H9 (cell line): ENCODE data around the gene MROH2A. TPM values are rescaled to one million over a fixed set of nuclear protein-coding genes. Genes with fewer than 3 reads are reported as not detected.

Experiments used
- DNase-seq: peaks from one replicate; pipeline ENCODE4 v3.0.0-alpha.2; 2017
- H2AFZ ChIP-seq: one replicate; pipeline ENCODE4 v1.6.1; 2013; ENCODE audit warnings: mild to moderate bottlenecking, low read length, control low read depth, moderate library complexity
- H2AK5ac ChIP-seq: 2 replicates; pipeline ENCODE4 v1.6.1; 2013; ENCODE audit warnings: low read length, control low read depth, mixed read lengths; ENCODE audit not compliant: insufficient read length
- H2BK120ac ChIP-seq: one replicate; pipeline ENCODE4 v1.6.1; 2013; ENCODE audit warnings: low read depth, mild to moderate bottlenecking, low read length, control low read depth, inconsistent platforms; ENCODE audit not compliant: poor library complexity, severe bottlenecking
- H2BK12ac ChIP-seq: 2 replicates; pipeline ENCODE4 v1.6.1; 2013; ENCODE audit warnings: low read length, control low read depth, mixed read lengths, low read depth; ENCODE audit not compliant: insufficient read length
- H2BK15ac ChIP-seq: 2 replicates; pipeline ENCODE4 v1.6.1; 2013; ENCODE audit warnings: low read depth, low read length, control low read depth
- H2BK20ac ChIP-seq: one replicate; pipeline ENCODE4 v1.6.1; 2013; ENCODE audit warnings: low read depth, mild to moderate bottlenecking, low read length, control low read depth, inconsistent platforms; ENCODE audit not compliant: poor library complexity, severe bottlenecking
- H2BK5ac ChIP-seq: 2 replicates; pipeline ENCODE4 v1.6.1; 2013; ENCODE audit warnings: low read length, control low read depth, mixed read lengths; ENCODE audit not compliant: insufficient read length
- H3K14ac ChIP-seq: 2 replicates; pipeline ENCODE4 v1.6.1; 2013; ENCODE audit warnings: low read length, control low read depth; ENCODE audit not compliant: insufficient read depth
- H3K18ac ChIP-seq: 2 replicates; pipeline ENCODE4 v1.6.1; 2013; ENCODE audit warnings: low read depth, mild to moderate bottlenecking, mixed read lengths, low read length, control low read depth; ENCODE audit not compliant: insufficient read length
- H3K23ac ChIP-seq: 2 replicates; pipeline ENCODE4 v1.6.1; 2013; ENCODE audit warnings: low read length, control low read depth, mixed read lengths, low read depth; ENCODE audit not compliant: insufficient read length
- H3K23me2 ChIP-seq: 2 replicates; pipeline ENCODE4 v1.6.1; 2013; ENCODE audit warnings: low read depth, mild to moderate bottlenecking, mixed read lengths, low read length, control low read depth; ENCODE audit not compliant: insufficient read length, poor library complexity, severe bottlenecking
- H3K27ac ChIP-seq: 2 replicates; pipeline ENCODE4 v1.5.1; 2013; ENCODE audit warnings: low read length, control low read depth, mixed read lengths, low read depth; ENCODE audit not compliant: insufficient read length
- H3K27me3 ChIP-seq: 2 replicates; pipeline ENCODE4 v1.6.1; 2013; ENCODE audit warnings: low read length, control low read depth, inconsistent platforms; ENCODE audit not compliant: insufficient read depth
- H3K4ac ChIP-seq: 2 replicates; pipeline ENCODE4 v1.6.1; 2013; ENCODE audit warnings: low read depth, mild to moderate bottlenecking, control low read depth, inconsistent platforms, low read length, moderate library complexity
- H3K4me1 ChIP-seq: 2 replicates; pipeline ENCODE4 v1.6.1; 2013; ENCODE audit warnings: low read length, control low read depth, inconsistent platforms; ENCODE audit not compliant: insufficient read depth
- H3K4me2 ChIP-seq: 2 replicates; pipeline ENCODE4 v1.6.1; 2013; ENCODE audit warnings: low read length, control low read depth, mixed read lengths; ENCODE audit not compliant: insufficient read length, insufficient read depth
- H3K56ac ChIP-seq: 2 replicates; pipeline ENCODE4 v1.6.1; 2013; ENCODE audit warnings: low read depth, mild to moderate bottlenecking, mixed read lengths, low read length, control low read depth; ENCODE audit not compliant: insufficient read length
- H3K79me1 ChIP-seq: 2 replicates; pipeline ENCODE4 v1.6.1; 2013; ENCODE audit warnings: low read depth, mild to moderate bottlenecking, moderate library complexity, low read length, control low read depth, inconsistent platforms; ENCODE audit not compliant: insufficient read depth, poor library complexity, severe bottlenecking
- H3K79me2 ChIP-seq: 2 replicates; pipeline ENCODE4 v1.6.1; 2013; ENCODE audit warnings: low read length, control low read depth, inconsistent platforms; ENCODE audit not compliant: insufficient read depth
- H3K9ac ChIP-seq: 2 replicates; pipeline ENCODE4 v1.6.1; 2013; ENCODE audit warnings: low read length, control low read depth, mixed read lengths; ENCODE audit not compliant: insufficient read length; ENCODE audit errors: extremely low read depth
- H3K9me3 ChIP-seq: one replicate; pipeline ENCODE4 v1.6.1; 2013; ENCODE audit warnings: low read depth, low read length, inconsistent platforms; ENCODE audit not compliant: control insufficient read depth
- H3T11ph ChIP-seq: one replicate; pipeline ENCODE4 v1.6.1; 2013; ENCODE audit warnings: mild to moderate bottlenecking, low read length, control low read depth, inconsistent platforms
- H4K20me1 ChIP-seq: one replicate; pipeline ENCODE4 v1.6.1; 2013; ENCODE audit not compliant: control insufficient read depth, insufficient read length, insufficient read depth
- H4K5ac ChIP-seq: 2 replicates; pipeline ENCODE4 v1.6.1; 2013; ENCODE audit warnings: low read depth, mild to moderate bottlenecking, mixed read lengths, low read length, control low read depth; ENCODE audit not compliant: insufficient read length
- H4K8ac ChIP-seq: replicated peaks from 2 replicates; pipeline ENCODE4 v1.6.1; 2013; ENCODE audit warnings: low read length, control low read depth, mixed read lengths, low read depth; ENCODE audit not compliant: insufficient read length
- H4K91ac ChIP-seq: 2 replicates; pipeline ENCODE4 v1.6.1; 2013; ENCODE audit warnings: low read depth, mild to moderate bottlenecking, moderate library complexity, mixed read lengths, low read length, control low read depth; ENCODE audit not compliant: insufficient read length
- H3K27ac Mint-ChIP-seq, 3 experiments: 2 replicates in 2 of 3; 3 replicates in 1 of 3; pipeline ENCODE4 v1.8.0; 2020 to 2021; ENCODE audit warnings: mixed read lengths in 3 of 3, mild to moderate bottlenecking in 1 of 3, moderate library complexity in 1 of 3
- H3K27me3 Mint-ChIP-seq: 2 replicates; pipeline ENCODE4 v1.8.0; 2021; ENCODE audit warnings: low read depth, mild to moderate bottlenecking, moderate library complexity, mixed read lengths
- H3K36me3 Mint-ChIP-seq, 3 experiments: 2 replicates in 2 of 3; 3 replicates in 1 of 3; pipeline ENCODE4 v1.8.0; 2020 to 2021; ENCODE audit warnings: low read depth in 3 of 3, mixed read lengths in 3 of 3; ENCODE audit not compliant: insufficient read depth in 1 of 3
- H3K4me1 Mint-ChIP-seq, 2 experiments: 2 replicates each; pipeline ENCODE4 v1.8.0; 2020; ENCODE audit warnings: mixed read lengths in 2 of 2
- H3K4me3 Mint-ChIP-seq, 2 experiments: 2 replicates in 1 of 2; 3 replicates in 1 of 2; pipeline ENCODE4 v1.8.0; 2020 to 2021; ENCODE audit warnings: mild to moderate bottlenecking in 2 of 2, mixed read lengths in 2 of 2, moderate library complexity in 1 of 2
- H3K9me3 Mint-ChIP-seq, 2 experiments: 2 replicates in 1 of 2; 3 replicates in 1 of 2; pipeline ENCODE4 v1.8.0; 2020; ENCODE audit warnings: mild to moderate bottlenecking in 2 of 2, mixed read lengths in 2 of 2, moderate library complexity in 1 of 2
- CTCF ChIP-seq: fragments of 200-600 bp; sonication (generic); conservative IDR thresholded peaks from 3 replicates; pipeline ENCODE4 v1.8.0; 2021; ENCODE audit warnings: antibody characterized with exemption, mild to moderate bottlenecking
- WGBS: extraction: QIAGEN DNeasy Blood & Tissue Kit; methylation state at CpG from one replicate; pipeline ENCODE4 v1.1.7; 2013; ENCODE audit warnings: missing lambda C conversion rate, low lambda C conversion rate, mixed read lengths; ENCODE audit not compliant: insufficient read length; ENCODE audit errors: extremely low coverage; 5-methylcytosine and 5-hydroxymethylcytosine counted together
- total RNA-seq: library from RNA; stranded (reverse); gene quantifications from 2 replicates; pipeline ENCODE4 v1.2.1, GENCODE V29; 2021

The MROH2A gene
- total RNA-seq, 1 experiment from 2014 or later: not detected

DNA sequence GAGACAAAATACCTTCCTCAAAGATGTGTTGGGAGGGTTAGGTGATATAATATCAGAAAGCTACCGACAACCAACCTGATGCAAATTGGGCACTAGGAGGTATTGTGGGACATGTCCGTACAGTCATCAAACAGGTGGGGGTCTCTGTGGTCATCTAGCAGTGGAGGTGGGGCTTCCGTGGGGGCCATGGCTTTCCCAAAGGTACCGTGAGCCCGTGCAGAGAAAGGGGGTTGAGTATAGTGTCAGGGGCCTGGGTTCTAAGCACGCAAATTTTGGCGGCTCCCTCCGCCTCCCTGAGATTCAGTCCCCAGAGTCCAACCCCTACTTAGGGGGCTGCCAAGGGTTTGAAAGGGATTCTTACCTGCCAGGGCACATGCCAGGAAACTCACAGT is 43.6 kb downstream of the MROH2A start:
- no peak overlapping the region for H3K18ac ChIP-seq
- H4K91ac ChIP-seq: no peak overlapping the region
- no peaks in the 10 kb centered on the region for H4K20me1 ChIP-seq
- H2BK20ac ChIP-seq: no peak overlapping the region
- no peaks in the 10 kb centered on the region for H3K27me3 ChIP-seq
- no peaks in the 10 kb centered on the region; a peak in 1 of 4 replicates for H3K4me1 Mint-ChIP-seq
- H3T11ph ChIP-seq: no peak overlapping the region
- H2AK5ac ChIP-seq: no peak overlapping the region
- H2BK120ac ChIP-seq: no peak overlapping the region
- no peaks in the 10 kb centered on the region for H3K23me2 ChIP-seq
- DNase-seq: no peak
- H3K27ac Mint-ChIP-seq: no peak overlapping the region; a peak in 1 of 7 replicates
- H3K9ac ChIP-seq: no peak overlapping the region
- peaks cover 1% of the 10 kb centered on the region; the same call in 1 of the 2 replicates for H3K27me3 Mint-ChIP-seq
- no peak overlapping the region for H4K5ac ChIP-seq
- no peak overlapping the region for H3K27ac ChIP-seq
- no peak overlapping the region for H2BK5ac ChIP-seq
- no peak overlapping the region for H2AFZ ChIP-seq
- H3K79me2 ChIP-seq: no peaks in the 10 kb centered on the region
- H3K23ac ChIP-seq: no peak overlapping the region
- H4K8ac ChIP-seq: no peak overlapping the region
- no peak overlapping the region for H2BK15ac ChIP-seq
- peaks cover 4 to 5% of the 10 kb centered on the region in 2 experiments; a peak in 4 of 5 replicates for H3K9me3 Mint-ChIP-seq
- H3K4ac ChIP-seq: no peak overlapping the region
- no peak overlapping the region for H3K56ac ChIP-seq
- H3K4me2 ChIP-seq: no peak overlapping the region
- no peak overlapping the region; the same call in 1 of the 2 replicates for H3K14ac ChIP-seq
- no peak overlapping the region for H3K4me3 Mint-ChIP-seq
- no peaks in the 10 kb centered on the region for H3K79me1 ChIP-seq
- no peak for TF ChIP-seq CTCF
- H3K4me1 ChIP-seq: no peaks in the 10 kb centered on the region
- WGBS: no CpG with 5 or more reads among the region's 8 CpGs
- no peaks in the 10 kb centered on the region for H3K36me3 Mint-ChIP-seq
- no peaks in the 10 kb centered on the region for H3K9me3 ChIP-seq
- no peak overlapping the region for H2BK12ac ChIP-seq
